ENCODE measurements around the gene EEF1AKMT4.

The EEF1AKMT4 gene

GRCh38 chr3:184230603-184231528 is 18.6 kb upstream of the EEF1AKMT4 start:
- peak overlapping the region; percentile 12 for H3K27ac Mint-ChIP-seq
- peaks cover 92% of the 10 kb centered on the region for H3K27me3 Mint-ChIP-seq
- H3K4me3 Mint-ChIP-seq = peak overlapping the region; percentile 31
- no peak for DNase-seq
- H3K9me3 Mint-ChIP-seq = no peaks in the 10 kb centered on the region
- H3K36me3 Mint-ChIP-seq = no peaks in the 10 kb centered on the region
- CTCF ChIA-PET = interaction anchor here (0.5 to 0.9 kb wide), 3 partner anchors 19 to 61 kb away, joined by 3 read pairs; no protein-coding TSS in a partner anchor
- H3K4me1 Mint-ChIP-seq = peaks cover 9% of the 10 kb centered on the region

- Mint-ChIP-seq H3K36me3 (no peaks in the 10 kb centered on the region), H3K4me3 (peak overlapping the region; percentile 31), H3K4me1 (peaks cover 9% of the 10 kb centered on the region), H3K9me3 (no peaks in the 10 kb centered on the region), H3K27me3 (peaks cover 84% of the 10 kb centered on the region), H3K27ac (no peak overlapping the region)
- DNase-seq = no peak
- CTCF ChIA-PET = interaction anchor here (0.5 kb wide), 1 partner anchor 20 kb away, joined by 3 read pairs; no protein-coding TSS in a partner anchor
These were observed 17.8 kb upstream of the EEF1AKMT4 start for GRCh38 chr3:184231671-184232070.

- Mint-ChIP-seq H3K4me1 (peaks cover 9% of the 10 kb centered on the region), H3K27ac (no peak overlapping the region), H3K9me3 (no peaks in the 10 kb centered on the region), H3K27me3 (peaks cover 75% of the 10 kb centered on the region), H3K4me3 (no peak overlapping the region), H3K36me3 (no peaks in the 10 kb centered on the region)
- CTCF ChIA-PET = interaction anchor here (0.6 kb wide), 1 partner anchor 494 kb away, joined by 3 read pairs; no protein-coding TSS in a partner anchor
- DNase-seq = no peak
These were observed 16.2 kb upstream of the EEF1AKMT4 start for GRCh38 chr3:184233127-184233843.

- DNase-seq = no peak
- no peaks in the 10 kb centered on the region for H3K9me3 Mint-ChIP-seq
- CTCF ChIA-PET = no interaction called here
These were observed 15.2 kb upstream of the EEF1AKMT4 start for GRCh38 chr3:184234224-184234623.

GRCh38 chr3:184234671-184235380 is 14.6 kb upstream of the EEF1AKMT4 start:
- no peaks in the 10 kb centered on the region for H3K36me3 Mint-ChIP-seq
- no peak overlapping the region for H3K27ac Mint-ChIP-seq
- H3K4me3 Mint-ChIP-seq = no peak overlapping the region
- DNase-seq = no peak
- H3K4me1 Mint-ChIP-seq = peaks cover 8% of the 10 kb centered on the region
- CTCF ChIA-PET = no interaction called here
- H3K9me3 Mint-ChIP-seq = no peaks in the 10 kb centered on the region
- peaks cover 59% of the 10 kb centered on the region for H3K27me3 Mint-ChIP-seq

More at GRCh38 chr3:184234224-184234623, 15.2 kb upstream of the EEF1AKMT4 start:
- Mint-ChIP-seq H3K4me1 (peaks cover 8% of the 10 kb centered on the region), H3K27ac (no peak overlapping the region), H3K4me3 (no peak overlapping the region), H3K36me3 (no peaks in the 10 kb centered on the region), H3K27me3 (peaks cover 65% of the 10 kb centered on the region)

GRCh38 chr3:184235381-184236032 is 14.0 kb upstream of the EEF1AKMT4 start:
- Mint-ChIP-seq H3K27ac (no peak overlapping the region), H3K36me3 (no peaks in the 10 kb centered on the region), H3K27me3 (peaks cover 53% of the 10 kb centered on the region), H3K9me3 (no peaks in the 10 kb centered on the region), H3K4me1 (peaks cover 8% of the 10 kb centered on the region), H3K4me3 (no peak overlapping the region)
- CTCF ChIA-PET = interaction anchor here (6.5 kb wide), 1 partner anchor 8 kb away, joined by 58 read pairs; the partner anchor contains the start of gene VWA5B2
- DNase-seq = no peak

- Mint-ChIP-seq H3K4me1 (peaks cover 5% of the 10 kb centered on the region), H3K4me3 (no peak overlapping the region), H3K9me3 (no peaks in the 10 kb centered on the region), H3K27me3 (peaks cover 48% of the 10 kb centered on the region), H3K36me3 (no peaks in the 10 kb centered on the region), H3K27ac (no peak overlapping the region)
- CTCF ChIA-PET = interaction anchor here (1.2 to 6.5 kb wide), 3 partner anchors 8 to 53 kb away, joined by 3 to 58 read pairs (median 3); partner anchors contain the start of gene VWA5B2
- DNase-seq = no peak
These were observed 13.4 kb upstream of the EEF1AKMT4 start for GRCh38 chr3:184236033-184236410.

- Mint-ChIP-seq H3K27ac (no peak overlapping the region), H3K9me3 (no peaks in the 10 kb centered on the region), H3K4me1 (no peaks in the 10 kb centered on the region), H3K27me3 (peaks cover 42% of the 10 kb centered on the region), H3K36me3 (no peaks in the 10 kb centered on the region), H3K4me3 (no peak overlapping the region)
- no peak for DNase-seq
- CTCF ChIA-PET = interaction anchor here (0.6 to 6.5 kb wide), 4 partner anchors 9 to 133 kb away, joined by 3 to 58 read pairs (median 4); partner anchors contain the start of gene VWA5B2
These were observed 12.8 kb upstream of the EEF1AKMT4 start for GRCh38 chr3:184236636-184237035.

- H3K27ac Mint-ChIP-seq = no peak overlapping the region
- no peak overlapping the region for H3K4me3 Mint-ChIP-seq
- DNase-seq = no peak
- no peaks in the 10 kb centered on the region for H3K36me3 Mint-ChIP-seq
- CTCF ChIA-PET = interaction anchor here (0.6 to 6.5 kb wide), 4 partner anchors 10 to 133 kb away, joined by 3 to 58 read pairs (median 4); partner anchors contain the start of gene VWA5B2
- H3K4me1 Mint-ChIP-seq = no peaks in the 10 kb centered on the region
- no peaks in the 10 kb centered on the region for H3K9me3 Mint-ChIP-seq
- H3K27me3 Mint-ChIP-seq = peaks cover 36% of the 10 kb centered on the region
These were observed 12.3 kb upstream of the EEF1AKMT4 start for GRCh38 chr3:184237211-184237610.

GRCh38 chr3:184237807-184238206 is 11.7 kb upstream of the EEF1AKMT4 start:
- Mint-ChIP-seq H3K4me3 (no peak overlapping the region), H3K27me3 (peaks cover 30% of the 10 kb centered on the region), H3K36me3 (no peaks in the 10 kb centered on the region), H3K9me3 (no peaks in the 10 kb centered on the region), H3K27ac (no peak overlapping the region), H3K4me1 (no peaks in the 10 kb centered on the region)
- CTCF ChIA-PET = interaction anchor here (6.5 kb wide), 1 partner anchor 10 kb away, joined by 58 read pairs; the partner anchor contains the start of gene VWA5B2
- DNase-seq = no peak

GRCh38 chr3:184238246-184238818 is 11.1 kb upstream of the EEF1AKMT4 start:
- CTCF ChIA-PET = interaction anchor here (6.5 kb wide), 1 partner anchor 11 kb away, joined by 58 read pairs; the partner anchor contains the start of gene VWA5B2
- no peak overlapping the region for H3K27ac Mint-ChIP-seq

GRCh38 chr3:184239221-184239620 is 10.3 kb upstream of the EEF1AKMT4 start:
- Mint-ChIP-seq H3K27me3 (peaks cover 16% of the 10 kb centered on the region), H3K27ac (no peak overlapping the region)
- CTCF ChIA-PET = interaction anchor here (6.5 kb wide), 1 partner anchor 12 kb away, joined by 58 read pairs; the partner anchor contains the start of gene VWA5B2

More at GRCh38 chr3:184238246-184238818, 11.1 kb upstream of the EEF1AKMT4 start:
- H3K9me3 Mint-ChIP-seq = no peaks in the 10 kb centered on the region
- no peaks in the 10 kb centered on the region for H3K4me1 Mint-ChIP-seq
- H3K4me3 Mint-ChIP-seq = no peak overlapping the region
- no peaks in the 10 kb centered on the region for H3K36me3 Mint-ChIP-seq
- H3K27me3 Mint-ChIP-seq = peaks cover 25% of the 10 kb centered on the region
- DNase-seq = no peak

GRCh38 chr3:184239708-184240107 is 9.8 kb upstream of the EEF1AKMT4 start:
- peaks cover 14% of the 10 kb centered on the region for H3K27me3 Mint-ChIP-seq
- H3K9me3 Mint-ChIP-seq = no peaks in the 10 kb centered on the region
- no peaks in the 10 kb centered on the region for H3K4me1 Mint-ChIP-seq
- H3K4me3 Mint-ChIP-seq = no peak overlapping the region
- CTCF ChIA-PET = interaction anchor here (1.2 to 6.5 kb wide), 2 partner anchors 12 kb away, joined by 3 to 58 read pairs; partner anchors contain the start of gene VWA5B2
- peaks cover 4% of the 10 kb centered on the region for H3K36me3 Mint-ChIP-seq
- no peak overlapping the region for H3K27ac Mint-ChIP-seq
- DNase-seq = no peak

More at GRCh38 chr3:184239221-184239620, 10.3 kb upstream of the EEF1AKMT4 start:
- DNase-seq = no peak
- Mint-ChIP-seq H3K4me3 (no peak overlapping the region), H3K36me3 (peaks cover 4% of the 10 kb centered on the region), H3K4me1 (no peaks in the 10 kb centered on the region), H3K9me3 (no peaks in the 10 kb centered on the region)

All from activated naive CD4-positive, alpha-beta T cell treated with anti-CD3 and anti-CD28 coated beads, Interleukin-2, amount 10 ng/mL, durations not matched to agents 7 days and 5 days (primary cell).